Caco-2 (cell line): ENCODE measurements around the gene RGS7. TPM values are rescaled to one million over a fixed set of nuclear protein-coding genes. Genes with fewer than 3 reads are reported as not detected.

ENCODE experiments used
- BruUV-seq: library from RNA; stranded (reverse); fragments of 400-500 nt; replicated peaks from 2 replicates; lab custom pipeline; 2021; lab: Mats Ljungman, UMichigan
- CTCF ChIA-PET: fragments of 300-600 bp; sonication (Branson Sonifier 250); formaldehyde crosslinking; loops from one replicate; lab custom pipeline; 2022; ENCODE audit warnings: antibody characterized with exemption; lab: Charles Lee
- POLR2A ChIA-PET: fragments of 300-600 bp; sonication (Branson Sonifier 250); formaldehyde crosslinking; loops from one replicate; lab custom pipeline; 2022; ENCODE audit warnings: antibody characterized with exemption; lab: Charles Lee
- DNase-seq, 2 experiments: peaks; one replicate each; pipeline versions ENCODE4 v3.0.0 to v3.0.0-alpha.2; 2020 to 2022
- H3K27me3 ChIP-seq: replicated peaks from 2 replicates; pipeline ENCODE4 v1.6.0; 2011; ENCODE audit warnings: low read length; ENCODE audit not compliant: control insufficient read depth, insufficient read depth
- H3K36me3 ChIP-seq: 2 replicates; pipeline ENCODE4 v1.5.1; 2011; ENCODE audit warnings: low read length; ENCODE audit not compliant: control insufficient read depth, insufficient read depth
- H3K4me1 ChIP-seq: fragments of 250-450 bp; sonication (Bioruptor Pico); 2 replicates; pipeline ENCODE4 v1.5.1; 2020; ENCODE audit warnings: mild to moderate bottlenecking
- H3K4me3 ChIP-seq: 2 replicates; pipeline ENCODE4 v1.5.1; 2011; ENCODE audit warnings: low read depth, mild to moderate bottlenecking, control low read depth, low read length
- H3K9me3 ChIP-seq: fragments of 250-450 bp; sonication (Bioruptor Pico); 2 replicates; pipeline ENCODE4 v1.5.1; 2020; ENCODE audit warnings: mild to moderate bottlenecking, moderate library complexity
- H3K27ac Mint-ChIP-seq: one replicate; pipeline ENCODE4 v1.8.0; 2022; ENCODE audit warnings: mixed read lengths; ENCODE audit not compliant: unreplicated experiment
- H3K27me3 Mint-ChIP-seq: one replicate; pipeline ENCODE4 v1.8.0; 2022; ENCODE audit warnings: mixed read lengths; ENCODE audit not compliant: insufficient read depth, unreplicated experiment
- H3K36me3 Mint-ChIP-seq: one replicate; pipeline ENCODE4 v1.8.0; 2022; ENCODE audit warnings: mild to moderate bottlenecking, mixed read lengths; ENCODE audit not compliant: insufficient read depth, unreplicated experiment
- H3K4me1 Mint-ChIP-seq: one replicate; pipeline ENCODE4 v1.8.0; 2022; ENCODE audit warnings: low read depth, mixed read lengths; ENCODE audit not compliant: unreplicated experiment
- H3K4me3 Mint-ChIP-seq: one replicate; pipeline ENCODE4 v1.8.0; 2022; ENCODE audit warnings: mild to moderate bottlenecking, moderate library complexity, mixed read lengths; ENCODE audit not compliant: unreplicated experiment
- H3K9me3 Mint-ChIP-seq: one replicate; pipeline ENCODE4 v1.8.0; 2022; ENCODE audit warnings: mixed read lengths; ENCODE audit not compliant: unreplicated experiment
- CTCF ChIP-seq, 2 experiments: fragments of 200-600 bp in 1 of 2; IDR thresholded peaks; 1 replicate in 1 of 2; 2 replicates in 1 of 2; pipeline versions ENCODE4 v1.5.1 to v1.8.0; 2011 to 2022; ENCODE audit warnings: antibody characterized with exemption in 1 of 2, control low read depth in 1 of 2, inconsistent platforms in 1 of 2, low read depth in 1 of 2, low read length in 1 of 2, mild to moderate bottlenecking in 1 of 2, moderate library complexity in 1 of 2; ENCODE audit not compliant: insufficient read depth in 1 of 2, severe bottlenecking in 1 of 2, unreplicated experiment in 1 of 2
- intact Hi-C: fragments of 100-400 bp; cut with micrococcal nuclease; formaldehyde crosslinking; loops from one replicate; pipeline ENCODE4 v1.10.0; 2022; ENCODE audit not compliant: unreplicated experiment
- total RNA-seq: library from RNA; stranded (reverse); gene quantifications from 2 replicates; pipeline ENCODE4 v1.2.3, GENCODE V29; 2022

Gene RGS7
- total RNA-seq, 1 experiment from 2014 or later: not detected

- DNase-seq: no peak
- H3K9me3 ChIP-seq: no peaks in the 10 kb centered on the region
- no peak overlapping the region for H3K27ac Mint-ChIP-seq
- ChIA-PET CTCF (no interaction called here), POLR2A (no interaction called here)
- H3K4me3 Mint-ChIP-seq: no peak overlapping the region
- no peaks in the 10 kb centered on the region for H3K9me3 Mint-ChIP-seq
- TF ChIP-seq CTCF (IDR thresholded peaks at IDR 0.05; ENCODE audit: insufficient read depth in 1 of 2, low read depth in 1 of 2, low read length in 1 of 2, severe bottlenecking in 1 of 2, unreplicated experiment in 1 of 2): no peak
- no peaks in the 10 kb centered on the region for H3K36me3 ChIP-seq
- no peaks in the 10 kb centered on the region for H3K36me3 Mint-ChIP-seq
- no peaks in the 10 kb centered on the region for H3K27me3 ChIP-seq
- no TSS peak for BruUV-seq
- H3K4me1 Mint-ChIP-seq: no peaks in the 10 kb centered on the region
- H3K27me3 Mint-ChIP-seq: no peaks in the 10 kb centered on the region
- H3K4me1 ChIP-seq: no peaks in the 10 kb centered on the region
- intact Hi-C loops: no loop called here
- H3K4me3 ChIP-seq: no peak overlapping the region
These were observed 277.5 kb downstream of the RGS7 start for GRCh38 chr1:241079459-241079858.

GRCh38 chr1:241079047-241079446, 278.0 kb downstream of the RGS7 start:
- H3K27ac Mint-ChIP-seq: no peak overlapping the region
- Histone ChIP-seq H3K4me1 (no peaks in the 10 kb centered on the region), H3K4me3 (no peak overlapping the region), H3K36me3 (no peaks in the 10 kb centered on the region), H3K9me3 (no peaks in the 10 kb centered on the region), H3K27me3 (no peaks in the 10 kb centered on the region)
- POLR2A ChIA-PET: no interaction called here
- no peaks in the 10 kb centered on the region for H3K9me3 Mint-ChIP-seq
- CTCF ChIA-PET: no interaction called here
- intact Hi-C loops: no loop called here
- H3K27me3 Mint-ChIP-seq: no peaks in the 10 kb centered on the region
- BruUV-seq: no TSS peak
- H3K36me3 Mint-ChIP-seq: no peaks in the 10 kb centered on the region
- no peaks in the 10 kb centered on the region for H3K4me1 Mint-ChIP-seq
- H3K4me3 Mint-ChIP-seq: no peak overlapping the region
- DNase-seq: no peak
- TF ChIP-seq CTCF (IDR thresholded peaks at IDR 0.05; ENCODE audit: insufficient read depth in 1 of 2, low read depth in 1 of 2, low read length in 1 of 2, severe bottlenecking in 1 of 2, unreplicated experiment in 1 of 2): no peak

GRCh38 chr1:241077386-241078147, 279.4 kb downstream of the RGS7 start:
- intact Hi-C loops: no loop called here
- H3K9me3 ChIP-seq: no peaks in the 10 kb centered on the region
- no peak for DNase-seq
- no peaks in the 10 kb centered on the region for H3K27me3 ChIP-seq
- ChIA-PET CTCF (no interaction called here), POLR2A (no interaction called here)
- Mint-ChIP-seq H3K36me3 (no peaks in the 10 kb centered on the region), H3K4me1 (no peaks in the 10 kb centered on the region), H3K27me3 (no peaks in the 10 kb centered on the region), H3K9me3 (no peaks in the 10 kb centered on the region), H3K27ac (no peak overlapping the region), H3K4me3 (no peak overlapping the region)
- BruUV-seq: no TSS peak
- no peak for TF ChIP-seq CTCF (IDR thresholded peaks at IDR 0.05; ENCODE audit: insufficient read depth in 1 of 2, low read depth in 1 of 2, low read length in 1 of 2, severe bottlenecking in 1 of 2, unreplicated experiment in 1 of 2)
- no peaks in the 10 kb centered on the region for H3K36me3 ChIP-seq
- H3K4me3 ChIP-seq: no peak overlapping the region
- no peaks in the 10 kb centered on the region for H3K4me1 ChIP-seq
